SK-N-SH treated with all-trans-retinoic acid at 6 μM for 48 hours (cell line): ENCODE results near the gene SMTN.

Experiments
- OSR1 ChIP-seq: fragments of 250-450 bp; sonication (Bioruptor Pico); IDR thresholded peaks from 2 replicates; pipeline ENCODE4 v1.8.0; 2022; ENCODE audit warnings: moderate library complexity, mild to moderate bottlenecking, inconsistent platforms
- SNAI2 ChIP-seq: fragments of 250-450 bp; sonication (Bioruptor Pico); IDR thresholded peaks from 2 replicates; pipeline ENCODE4 v1.5.0; 2020; ENCODE audit warnings: mild to moderate bottlenecking, moderate library complexity
- TOX ChIP-seq: fragments of 250-450 bp; sonication (Bioruptor Pico); IDR thresholded peaks from 2 replicates; pipeline ENCODE4 v1.8.0; 2021; ENCODE audit warnings: mild to moderate bottlenecking, moderate library complexity, borderline replicate concordance
- ZC3H10 ChIP-seq: fragments of 250-450 bp; sonication (Bioruptor Pico); IDR thresholded peaks from 2 replicates; pipeline ENCODE4 v1.5.1; 2021; ENCODE audit warnings: mild to moderate bottlenecking, moderate library complexity
- ZNF8 ChIP-seq: fragments of 450-650 bp; formaldehyde crosslinking; IDR thresholded peaks from 2 replicates; pipeline ENCODE4 v1.5.0; 2020; ENCODE audit warnings: mild to moderate bottlenecking, moderate library complexity
- TF ChIP-seq, protein P1 (sequence below): fragments of 250-450 bp; sonication (Bioruptor Pico); IDR thresholded peaks from 2 replicates; pipeline ENCODE4 v1.5.1; 2020; ENCODE audit warnings: low read depth, mild to moderate bottlenecking, moderate library complexity
- TF ChIP-seq, protein P2 (sequence below): fragments of 250-450 bp; sonication (Bioruptor Pico); IDR thresholded peaks from 2 replicates; pipeline ENCODE4 v1.5.0; 2020; ENCODE audit warnings: mild to moderate bottlenecking, moderate library complexity

DNA sequence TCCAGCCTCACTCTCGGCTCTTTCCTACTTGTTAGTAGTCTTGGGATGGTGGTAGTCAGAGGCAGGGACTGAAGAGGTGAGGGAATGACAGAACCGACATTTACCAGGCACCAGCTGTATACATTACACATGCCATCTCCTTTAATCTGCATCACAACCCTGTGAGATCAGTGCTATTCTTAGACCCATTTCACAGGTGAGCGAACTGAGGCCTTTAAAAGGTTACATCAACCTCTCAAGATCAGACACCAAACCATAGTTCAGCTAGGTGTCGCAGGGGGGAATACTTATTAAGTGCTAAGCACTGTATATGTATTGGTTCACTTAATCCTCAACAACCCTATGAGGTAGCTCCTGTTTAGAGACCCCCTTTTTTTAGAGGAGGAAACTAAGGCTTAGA is 53.6 kb downstream of the SMTN start:
- no peak for TF ChIP-seq SNAI2 (CRISPR knock-in tag)
- no peak for TF ChIP-seq ZNF8 (CRISPR knock-in tag)
- no peak for TF ChIP-seq ZC3H10 (CRISPR knock-in tag)
- TF ChIP-seq OSR1 (CRISPR knock-in tag): no peak
- TF ChIP-seq, protein P1, sequence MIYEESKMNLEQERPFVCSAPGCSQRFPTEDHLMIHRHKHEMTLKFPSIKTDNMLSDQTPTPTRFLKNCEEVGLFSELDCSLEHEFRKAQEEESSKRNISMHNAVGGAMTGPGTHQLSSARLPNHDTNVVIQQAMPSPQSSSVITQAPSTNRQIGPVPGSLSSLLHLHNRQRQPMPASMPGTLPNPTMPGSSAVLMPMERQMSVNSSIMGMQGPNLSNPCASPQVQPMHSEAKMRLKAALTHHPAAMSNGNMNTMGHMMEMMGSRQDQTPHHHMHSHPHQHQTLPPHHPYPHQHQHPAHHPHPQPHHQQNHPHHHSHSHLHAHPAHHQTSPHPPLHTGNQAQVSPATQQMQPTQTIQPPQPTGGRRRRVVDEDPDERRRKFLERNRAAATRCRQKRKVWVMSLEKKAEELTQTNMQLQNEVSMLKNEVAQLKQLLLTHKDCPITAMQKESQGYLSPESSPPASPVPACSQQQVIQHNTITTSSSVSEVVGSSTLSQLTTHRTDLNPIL (CRISPR knock-in tag): no peak
- TF ChIP-seq TOX (CRISPR knock-in tag): no peak
- TF ChIP-seq, protein P2, sequence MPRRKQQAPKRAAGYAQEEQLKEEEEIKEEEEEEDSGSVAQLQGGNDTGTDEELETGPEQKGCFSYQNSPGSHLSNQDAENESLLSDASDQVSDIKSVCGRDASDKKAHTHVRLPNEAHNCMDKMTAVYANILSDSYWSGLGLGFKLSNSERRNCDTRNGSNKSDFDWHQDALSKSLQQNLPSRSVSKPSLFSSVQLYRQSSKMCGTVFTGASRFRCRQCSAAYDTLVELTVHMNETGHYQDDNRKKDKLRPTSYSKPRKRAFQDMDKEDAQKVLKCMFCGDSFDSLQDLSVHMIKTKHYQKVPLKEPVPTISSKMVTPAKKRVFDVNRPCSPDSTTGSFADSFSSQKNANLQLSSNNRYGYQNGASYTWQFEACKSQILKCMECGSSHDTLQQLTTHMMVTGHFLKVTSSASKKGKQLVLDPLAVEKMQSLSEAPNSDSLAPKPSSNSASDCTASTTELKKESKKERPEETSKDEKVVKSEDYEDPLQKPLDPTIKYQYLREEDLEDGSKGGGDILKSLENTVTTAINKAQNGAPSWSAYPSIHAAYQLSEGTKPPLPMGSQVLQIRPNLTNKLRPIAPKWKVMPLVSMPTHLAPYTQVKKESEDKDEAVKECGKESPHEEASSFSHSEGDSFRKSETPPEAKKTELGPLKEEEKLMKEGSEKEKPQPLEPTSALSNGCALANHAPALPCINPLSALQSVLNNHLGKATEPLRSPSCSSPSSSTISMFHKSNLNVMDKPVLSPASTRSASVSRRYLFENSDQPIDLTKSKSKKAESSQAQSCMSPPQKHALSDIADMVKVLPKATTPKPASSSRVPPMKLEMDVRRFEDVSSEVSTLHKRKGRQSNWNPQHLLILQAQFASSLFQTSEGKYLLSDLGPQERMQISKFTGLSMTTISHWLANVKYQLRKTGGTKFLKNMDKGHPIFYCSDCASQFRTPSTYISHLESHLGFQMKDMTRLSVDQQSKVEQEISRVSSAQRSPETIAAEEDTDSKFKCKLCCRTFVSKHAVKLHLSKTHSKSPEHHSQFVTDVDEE (CRISPR knock-in tag): no peak
